Effector CD4-positive, alpha-beta T cell (primary cell): ENCODE results near the gene VASP.
"Not testable (repeated sequence)": the region's sequence is repeated elsewhere in the genome, so short reads cannot be mapped to it uniquely, and the experiment has no call there.

Experiments
- DNase-seq: peaks from one replicate; pipeline ENCODE4 v3.0.0-alpha.2; 2020

Gene VASP

DNA sequence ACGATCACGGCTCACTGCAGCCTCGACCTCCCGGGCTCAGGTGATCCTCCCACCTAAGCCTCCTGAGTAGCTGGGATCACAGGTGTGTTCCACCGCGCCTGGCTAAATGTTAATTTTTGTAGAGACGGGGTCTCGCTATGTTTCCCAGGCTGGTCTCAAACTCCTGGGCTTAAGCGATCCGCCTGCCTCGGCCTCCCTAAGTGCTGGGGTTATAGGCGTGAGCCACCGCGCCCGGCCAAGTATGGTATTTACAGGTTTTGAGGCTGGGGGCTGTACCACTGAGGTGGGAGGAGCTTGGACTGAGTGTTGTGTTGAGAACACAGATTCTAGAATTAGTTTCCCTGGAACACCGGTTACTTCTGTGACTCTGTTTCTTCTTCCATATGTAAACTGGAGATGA, 9.5 kb upstream of the VASP start:
- DNase-seq, result no peak

DNA sequence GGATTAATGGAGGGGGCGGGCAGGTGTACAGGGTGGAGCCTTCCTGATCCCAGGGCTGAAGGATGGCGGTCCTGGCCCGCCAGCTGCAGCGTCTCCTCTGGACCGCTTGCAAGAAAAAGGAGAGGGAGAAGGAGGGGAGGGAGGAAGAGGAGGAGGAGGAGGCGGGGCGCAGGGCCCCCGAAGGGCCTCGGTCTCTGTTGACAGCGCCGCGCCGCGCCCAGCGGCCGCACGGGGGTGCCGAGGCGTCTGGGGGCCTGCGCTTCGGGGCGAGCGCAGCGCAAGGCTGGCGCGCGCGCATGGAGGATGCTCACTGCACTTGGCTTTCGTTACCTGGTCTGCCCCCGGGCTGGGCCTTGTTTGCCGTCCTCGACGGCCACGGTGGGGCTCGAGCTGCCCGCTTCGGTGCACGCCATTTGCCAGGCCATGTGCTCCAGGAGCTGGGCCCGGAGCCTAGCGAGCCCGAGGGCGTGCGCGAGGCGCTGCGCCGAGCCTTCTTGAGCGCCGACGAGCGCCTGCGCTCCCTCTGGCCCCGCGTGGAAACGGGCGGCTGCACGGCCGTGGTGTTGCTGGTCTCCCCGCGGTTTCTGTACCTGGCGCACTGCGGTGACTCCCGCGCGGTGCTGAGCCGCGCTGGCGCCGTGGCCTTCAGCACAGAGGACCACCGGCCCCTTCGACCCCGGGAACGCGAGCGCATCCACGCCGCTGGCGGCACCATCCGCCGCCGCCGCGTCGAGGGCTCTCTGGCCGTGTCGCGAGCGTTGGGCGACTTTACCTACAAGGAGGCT, 8.7 kb upstream of the VASP start, which contains the start of gene PPM1N:
Gene PPM1N, plus strand, starts transcription at position 33 of the 785 bp plus-strand sequence. Its CDS starts 30 bp downstream, at position 63.
- peak; percentile 49 for DNase-seq

DNA sequence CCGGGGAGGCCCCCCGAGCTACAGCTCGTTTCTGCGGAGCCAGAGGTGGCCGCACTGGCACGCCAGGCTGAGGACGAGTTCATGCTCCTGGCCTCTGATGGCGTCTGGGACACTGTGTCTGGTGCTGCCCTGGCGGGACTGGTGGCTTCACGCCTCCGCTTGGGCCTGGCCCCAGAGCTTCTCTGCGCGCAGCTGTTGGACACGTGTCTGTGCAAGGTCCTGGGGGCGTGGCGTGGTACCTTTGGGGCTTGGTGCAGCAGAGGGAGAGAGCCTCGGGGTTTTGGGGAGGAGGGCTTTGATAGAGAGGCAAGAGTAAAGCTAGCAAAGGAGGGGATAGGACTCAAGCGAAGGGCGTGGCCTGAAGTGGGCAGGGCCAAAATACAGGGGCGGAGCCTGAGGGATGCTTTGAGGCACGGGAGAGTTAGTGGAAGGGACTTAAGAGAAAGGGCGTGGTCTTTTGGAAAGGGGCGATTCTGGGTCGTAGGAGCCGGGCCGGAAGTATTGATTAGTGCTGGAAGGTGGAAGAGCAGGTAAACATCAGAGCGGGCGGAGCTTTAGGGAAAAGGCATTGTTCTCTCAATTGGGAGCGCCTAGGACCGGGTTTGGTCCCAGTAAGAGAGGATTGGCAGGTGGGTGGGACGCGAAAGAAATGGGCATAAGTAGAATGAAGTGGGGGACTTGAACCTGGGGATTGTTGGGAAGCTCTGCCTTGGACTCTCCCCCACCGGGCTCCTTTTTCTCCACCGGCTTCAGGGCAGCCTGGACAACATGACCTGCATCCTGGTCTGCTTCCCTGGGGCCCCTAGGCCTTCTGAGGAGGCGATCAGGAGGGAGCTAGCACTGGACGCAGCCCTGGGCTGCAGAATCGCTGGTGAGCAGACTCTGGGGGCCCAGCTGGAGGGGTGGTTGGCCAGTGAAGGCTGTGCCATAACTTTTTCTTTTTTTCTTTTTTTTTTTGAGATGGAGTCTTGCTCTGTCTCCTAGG, 7.8 kb upstream of the VASP start:
- peak; percentile 28 for DNase-seq

DNA sequence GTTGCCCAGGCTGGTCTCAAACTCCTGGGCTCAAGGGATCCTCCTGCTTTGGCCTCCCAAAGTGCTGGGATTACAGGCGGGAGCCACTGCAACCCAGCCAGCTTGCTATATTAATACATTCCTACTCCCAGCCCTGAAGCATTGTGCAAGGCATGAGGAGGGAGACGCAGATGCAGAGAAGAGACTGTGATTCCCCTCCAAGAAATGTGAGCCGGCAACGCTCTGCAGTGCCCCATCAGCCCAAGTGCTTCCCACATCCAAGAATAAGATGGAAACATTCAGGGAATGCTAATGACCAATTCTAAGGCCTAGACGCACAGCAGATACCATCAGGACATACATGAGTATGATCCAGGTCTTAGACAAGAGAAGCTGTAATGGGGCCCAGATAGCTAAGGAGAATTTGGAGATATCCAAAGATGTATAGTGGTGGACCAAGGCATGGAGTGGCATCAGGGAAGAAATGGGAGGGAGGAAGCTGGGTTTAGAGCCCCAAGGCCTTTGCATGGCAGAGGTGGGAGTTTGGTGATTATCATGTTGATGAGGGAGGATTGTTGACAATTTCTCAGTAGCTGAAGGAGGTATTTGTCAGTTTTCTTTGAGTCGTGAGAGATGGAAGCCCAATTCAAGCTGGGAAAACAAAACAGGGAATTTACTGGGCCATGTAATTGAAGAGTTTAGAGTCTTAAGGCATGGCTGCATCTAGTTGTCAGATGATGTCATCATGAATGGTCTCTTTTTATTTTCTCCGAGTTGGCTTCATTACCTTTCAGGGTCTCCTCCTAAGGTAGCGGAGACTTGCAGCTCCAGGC, 6.2 kb upstream of the VASP start:
- no peak for DNase-seq

DNA sequence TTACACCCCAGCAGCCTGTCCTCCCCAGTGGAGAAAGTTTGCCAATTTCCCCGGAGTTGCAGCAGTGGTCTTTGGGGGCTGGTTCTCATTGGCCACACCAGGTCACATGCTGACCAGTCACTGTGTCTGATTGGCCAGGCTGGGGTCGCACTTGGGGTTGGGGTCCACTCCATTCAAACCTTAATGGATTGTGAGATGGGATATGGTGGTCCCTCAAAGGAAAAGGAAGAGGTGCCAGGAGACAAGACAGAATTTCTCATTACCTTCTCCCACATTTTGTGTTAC, 5.6 kb upstream of the VASP start:
- DNase-seq, result no peak

DNA sequence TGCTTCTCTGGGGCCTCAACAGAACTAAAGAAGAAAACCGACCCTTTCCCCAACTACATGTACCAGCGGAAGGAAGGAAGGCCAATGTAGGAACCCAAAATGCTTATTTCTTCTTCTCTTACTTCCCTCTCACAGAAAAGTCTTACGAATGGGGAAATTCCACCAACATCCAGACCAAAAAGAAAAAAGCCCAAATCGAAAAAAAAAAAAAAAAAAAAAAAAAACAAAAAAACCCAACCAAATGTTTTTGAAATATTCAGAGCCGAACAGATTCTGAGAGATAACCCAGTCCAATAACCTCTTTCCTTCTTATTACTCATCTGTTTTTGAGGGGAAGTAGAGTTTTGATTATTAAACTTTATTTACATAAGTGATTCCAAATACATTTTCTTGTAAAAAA, 5.2 kb upstream of the VASP start:
- DNase-seq, result no peak

DNA sequence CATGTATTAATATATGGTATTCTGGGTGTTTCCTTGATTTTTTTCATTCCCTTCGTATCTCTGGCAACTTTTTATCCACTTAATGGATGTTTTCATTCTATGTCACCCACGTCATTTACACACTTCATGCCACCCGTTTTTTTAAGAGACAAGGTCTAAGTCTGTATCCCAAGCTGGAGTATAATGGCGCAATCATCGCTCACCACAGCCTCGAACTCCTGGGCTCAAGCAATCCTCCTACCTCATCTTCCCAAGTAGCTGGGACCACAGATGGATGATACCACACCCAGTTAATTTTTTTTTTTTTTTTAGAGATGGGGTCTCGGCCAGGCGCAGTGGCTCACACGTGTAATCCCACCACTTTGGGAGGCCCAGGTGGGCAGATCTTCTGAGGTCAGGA, 3.4 kb upstream of the VASP start:
- DNase-seq, result no peak

DNA sequence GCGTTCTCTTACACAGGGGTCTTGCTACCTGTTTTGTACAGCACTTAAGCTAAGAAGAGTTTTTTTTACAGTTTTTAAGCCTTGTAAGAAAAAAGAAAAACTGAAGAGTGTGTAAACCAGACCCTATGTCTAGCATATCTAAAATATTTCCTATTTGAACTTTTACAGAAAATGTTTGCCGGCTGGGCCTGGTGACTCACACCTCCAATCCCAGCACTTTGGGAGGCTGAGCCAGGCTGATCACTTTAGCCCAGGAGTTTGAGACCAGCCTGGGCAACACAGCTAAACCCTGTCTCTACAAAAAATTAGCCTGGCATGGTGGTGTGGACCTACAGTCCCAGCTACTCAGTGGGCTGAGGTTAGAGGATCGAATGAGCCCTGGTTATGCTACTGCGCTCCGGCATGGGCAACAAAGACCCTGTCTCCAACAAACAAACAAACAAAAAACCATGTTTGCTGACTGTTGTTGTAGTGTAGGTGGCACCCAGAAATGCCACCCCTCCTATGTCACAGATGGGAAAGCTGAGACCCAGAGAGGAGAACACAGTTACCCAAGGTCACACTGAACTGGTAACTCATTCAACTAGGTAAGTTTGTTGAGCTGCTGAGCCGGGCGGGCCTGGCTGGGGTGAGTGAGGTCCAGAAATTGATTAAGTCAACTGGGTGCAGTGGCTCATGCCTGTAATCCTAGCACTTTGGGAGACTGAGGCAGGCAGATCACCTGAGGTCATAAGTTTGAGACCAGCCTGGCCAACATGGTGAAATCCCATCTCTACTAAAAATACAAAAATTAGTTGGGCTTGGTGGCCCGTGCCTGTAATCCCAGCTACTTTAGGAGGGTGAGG, 1.9 kb upstream of the VASP start:
- no peak for DNase-seq

DNA sequence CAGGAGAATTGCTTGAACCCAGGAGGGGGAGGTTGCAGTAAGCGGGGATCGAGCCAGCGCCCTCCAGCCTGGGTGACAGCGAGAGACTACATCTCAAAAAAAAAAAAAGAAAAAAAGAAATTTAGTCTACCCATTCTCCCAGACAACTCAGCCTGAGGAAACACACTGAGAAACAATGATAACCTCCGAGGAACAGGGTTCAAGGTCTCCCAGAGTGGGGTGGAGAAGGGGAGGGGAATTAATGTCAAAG, 1.4 kb upstream of the VASP start:
- no peak for DNase-seq

DNA sequence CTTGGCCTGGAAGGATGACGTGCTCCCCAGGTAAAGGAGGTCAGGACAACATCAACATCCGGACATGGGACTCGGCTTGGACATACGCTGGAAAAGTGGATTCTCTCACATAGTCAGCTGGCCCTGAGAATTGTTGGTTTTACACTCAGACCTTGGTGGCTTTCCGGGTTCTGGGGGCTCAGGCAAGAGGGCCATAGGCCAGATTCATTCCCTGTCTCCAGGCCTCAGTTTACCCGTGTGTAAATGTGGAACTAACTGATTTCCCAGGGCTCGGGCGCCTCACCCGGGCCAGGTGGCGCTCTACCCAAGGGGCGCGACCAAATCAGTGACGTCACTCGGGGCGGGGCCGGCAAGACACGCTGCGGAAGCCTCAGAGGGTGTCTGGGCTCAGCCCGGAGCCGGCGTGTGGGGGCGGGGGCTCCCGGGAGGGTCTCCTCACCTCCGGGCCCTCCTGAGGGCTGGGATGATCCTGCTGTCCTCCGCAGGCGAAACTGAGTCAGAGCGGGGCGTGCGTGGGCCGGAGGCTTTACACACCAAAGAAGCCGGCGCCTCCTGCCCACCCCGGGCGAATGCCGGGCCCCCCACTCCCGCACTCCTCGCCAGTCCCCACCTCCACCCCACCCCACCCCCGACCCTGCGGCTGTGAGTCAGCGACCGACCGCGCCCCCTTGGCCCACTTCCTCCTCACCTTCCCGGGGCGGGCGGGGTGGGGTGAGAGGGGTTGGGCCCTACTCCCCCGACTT, 862 bp upstream of the VASP start:
- peak; percentile 98 for DNase-seq

DNA sequence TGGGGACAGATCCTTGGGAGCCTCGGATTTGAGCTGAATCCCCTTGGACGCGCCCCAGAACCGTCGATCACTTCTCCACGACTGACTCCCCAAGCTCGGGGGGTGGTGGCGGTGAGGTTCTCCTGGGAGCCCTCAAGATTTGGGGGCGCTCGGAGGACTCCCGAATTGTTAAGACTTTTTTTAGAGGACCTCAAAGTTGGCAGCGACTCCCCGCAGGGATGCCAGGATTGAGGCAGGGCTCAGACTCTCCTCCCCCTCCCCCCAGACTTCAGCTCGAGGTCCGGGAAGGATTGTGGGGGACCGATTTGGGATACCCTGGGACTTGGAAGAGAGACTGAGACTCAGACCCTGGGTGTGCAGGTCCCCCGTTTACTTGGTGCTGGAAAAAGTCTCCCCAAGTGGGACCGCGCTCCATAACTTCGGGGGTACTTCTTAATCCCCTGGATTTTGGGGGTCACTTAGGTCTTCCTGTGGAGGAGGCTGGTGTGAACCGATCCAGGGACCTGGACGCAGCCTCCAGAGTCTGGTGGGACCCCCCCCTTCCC, 665 bp downstream of the VASP start:
- no peak for DNase-seq

DNA sequence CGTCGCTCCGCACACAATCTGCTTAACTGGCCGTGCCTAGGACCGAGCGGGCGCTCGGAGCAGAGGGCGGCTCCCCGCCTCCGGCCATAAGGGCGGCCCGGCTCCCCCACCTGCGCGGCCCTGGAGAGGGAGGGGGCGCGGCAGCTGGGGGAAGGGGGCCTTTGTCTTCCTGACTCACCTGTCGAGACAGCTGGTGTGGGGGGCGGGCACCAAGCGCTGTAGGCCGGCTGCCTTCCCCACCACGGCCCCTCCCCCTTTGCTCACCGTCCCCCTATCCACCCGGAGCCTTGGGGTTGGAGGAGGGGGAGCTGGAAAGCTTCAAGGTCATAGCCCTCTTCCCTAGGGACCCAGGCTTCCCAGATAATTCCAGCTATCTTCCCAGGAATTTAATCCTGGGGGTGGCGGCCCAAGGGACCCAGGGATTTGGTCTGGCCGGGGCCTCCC, 1.2 kb downstream of the VASP start:
- peak; percentile 37 for DNase-seq

DNA sequence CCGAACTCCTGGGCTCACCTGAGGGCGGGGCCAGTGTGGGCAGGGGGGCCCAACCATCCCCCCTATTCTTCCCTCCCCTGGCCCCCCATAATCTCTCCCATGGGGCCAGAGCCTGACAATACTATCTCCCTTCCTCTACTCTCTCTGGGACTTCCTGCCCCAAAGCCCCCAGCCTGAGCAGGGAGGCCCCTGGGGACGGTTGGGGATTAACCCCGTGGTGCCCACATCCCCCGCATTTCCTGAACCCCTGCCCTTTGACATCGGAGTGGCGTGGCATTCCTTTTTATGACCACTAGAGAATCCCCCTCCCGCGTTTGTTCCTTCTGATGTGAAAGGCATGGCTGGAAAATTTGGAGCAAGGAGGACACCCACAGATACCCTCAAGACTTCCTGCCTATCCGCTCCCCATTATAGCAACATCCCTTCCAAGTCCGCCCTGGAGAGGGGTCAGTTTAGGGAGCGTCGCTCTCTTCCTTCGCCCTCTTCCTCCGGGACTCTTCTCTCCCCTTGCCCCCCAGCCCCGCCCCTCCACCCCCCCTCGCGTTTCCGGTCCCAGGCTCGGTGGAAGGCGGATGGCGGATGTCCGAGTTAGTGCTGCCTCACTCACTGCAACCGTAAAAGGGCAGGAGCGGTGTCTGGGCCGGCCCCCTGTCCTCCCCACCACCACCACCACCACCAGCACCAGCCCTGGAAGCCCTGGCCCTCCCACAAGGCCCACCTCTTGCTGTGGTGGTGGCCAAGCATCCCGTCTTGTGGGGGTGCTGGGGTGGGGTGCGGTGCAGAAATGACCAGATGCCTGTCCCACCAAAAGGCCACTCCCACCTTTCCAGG, 1.8 kb downstream of the VASP start:
- no peak for DNase-seq

DNA sequence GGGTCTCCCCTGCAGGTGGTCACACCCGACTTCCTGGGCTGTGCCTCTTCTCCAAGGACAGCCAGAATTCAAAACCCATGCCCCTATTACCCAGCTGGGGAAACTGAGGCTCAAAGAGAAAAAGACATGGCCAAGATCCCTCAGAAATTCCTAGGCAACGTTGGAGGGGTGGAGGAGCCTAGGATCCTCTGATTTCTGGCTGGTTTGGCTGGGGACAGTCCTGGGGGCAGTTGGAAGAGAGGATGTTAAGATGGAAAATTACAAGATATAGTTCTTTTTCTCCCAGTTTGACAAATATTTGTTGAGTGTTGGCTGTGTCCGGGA, 2.4 kb downstream of the VASP start:
- DNase-seq, result no peak

DNA sequence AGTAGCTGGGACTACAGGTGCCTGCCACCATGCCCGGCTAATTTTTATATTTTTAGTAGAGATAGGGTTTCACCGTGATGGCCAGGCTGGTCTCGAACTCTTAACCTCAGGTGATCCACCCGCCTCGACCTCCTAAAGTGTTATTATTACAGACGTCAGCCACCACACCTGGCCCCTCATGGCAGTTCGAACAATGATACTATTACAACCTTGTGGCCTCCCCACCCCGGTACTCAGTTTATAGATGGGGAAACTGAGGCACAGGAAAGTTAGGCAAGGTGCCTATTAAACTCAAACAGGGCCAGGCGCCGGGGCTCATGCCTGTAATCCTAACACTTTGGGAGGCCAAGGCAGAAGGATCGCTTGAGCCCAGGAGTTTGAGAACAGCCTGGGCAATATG, 3.1 kb downstream of the VASP start:
- DNase-seq, result not testable (repeated sequence)

DNA sequence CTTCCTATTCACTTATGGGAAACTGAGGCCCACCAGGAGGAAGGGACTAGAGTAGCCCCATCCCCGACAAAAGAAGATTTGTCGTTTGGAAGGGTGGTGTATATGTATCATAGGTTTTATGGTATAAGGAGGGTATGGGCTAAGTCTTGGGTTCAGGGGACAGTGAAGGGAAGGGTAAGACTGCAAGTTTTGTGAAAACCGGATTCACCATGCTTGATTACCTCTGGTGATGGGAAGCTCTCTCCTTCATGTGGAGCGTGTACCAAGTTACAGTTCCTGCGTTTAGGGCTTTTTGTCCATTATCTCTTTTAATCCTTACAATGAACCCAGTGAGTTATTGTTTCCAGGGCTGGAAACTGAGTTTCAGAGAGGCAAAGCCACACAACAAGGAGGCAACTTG, 3.8 kb downstream of the VASP start:
- DNase-seq, result no peak

DNA sequence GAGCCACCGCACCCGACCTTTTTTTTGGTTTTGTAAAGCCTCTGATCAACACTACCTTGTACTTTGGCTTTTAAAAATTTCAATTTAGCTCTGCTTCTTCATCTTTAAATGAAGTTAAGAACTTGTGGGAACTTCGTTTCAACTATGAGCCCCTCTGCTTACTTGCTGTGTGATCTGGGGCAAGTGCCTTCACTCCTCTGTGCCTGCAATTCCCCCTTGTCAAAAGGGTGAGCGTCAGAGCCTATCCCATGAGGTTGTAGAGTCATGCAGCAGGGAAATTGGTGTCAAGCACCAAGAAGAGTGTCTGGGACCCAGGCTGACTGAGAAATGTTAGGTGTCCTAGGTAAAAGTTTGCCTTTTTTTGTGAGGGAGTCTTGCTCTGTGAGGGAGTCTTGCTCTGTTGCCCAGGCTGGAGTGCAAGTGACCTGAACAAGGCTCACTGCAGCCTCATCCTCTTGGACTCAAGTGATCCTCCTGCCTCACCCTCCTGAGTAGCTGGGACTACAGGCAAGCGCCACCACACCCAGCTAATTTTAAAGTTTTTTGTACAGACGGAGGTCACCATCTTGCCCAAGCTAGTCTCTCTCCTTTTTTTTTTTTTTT, 5.7 kb downstream of the VASP start:
- no peak for DNase-seq

DNA sequence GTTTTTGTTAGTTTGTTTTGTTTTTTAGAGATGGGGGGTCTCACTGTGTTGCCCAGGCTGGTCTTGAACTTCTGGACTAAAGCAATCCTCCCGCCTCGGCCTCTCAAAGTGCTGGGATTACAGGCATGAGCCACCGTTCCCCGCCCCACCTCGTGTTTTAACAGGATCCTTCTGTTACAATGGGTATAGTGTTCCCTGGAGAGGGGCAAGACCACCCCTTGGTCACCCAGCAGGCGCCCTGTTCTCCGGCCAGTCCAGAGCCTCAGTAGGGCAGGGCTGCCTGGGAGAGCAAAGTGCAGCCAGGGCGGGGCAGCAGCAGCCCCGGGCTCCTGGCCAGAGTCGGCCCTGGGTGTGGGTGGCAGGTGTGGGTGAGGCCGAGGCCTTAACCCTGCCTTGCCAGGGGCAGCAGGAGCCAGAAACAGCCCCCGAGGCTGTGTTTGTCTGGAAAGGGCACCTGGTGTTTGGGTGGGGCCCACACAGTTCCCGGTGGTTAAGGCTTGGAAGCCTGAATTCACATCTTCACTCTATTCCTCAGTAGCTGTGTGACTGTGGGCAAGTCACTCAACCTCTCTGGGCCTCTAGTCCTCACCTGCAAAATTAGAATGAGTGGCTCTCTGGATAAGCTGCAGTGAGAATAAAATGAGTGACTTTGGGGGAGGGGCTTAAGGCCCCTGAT, 7.2 kb downstream of the VASP start:
- DNase-seq, result no peak

DNA sequence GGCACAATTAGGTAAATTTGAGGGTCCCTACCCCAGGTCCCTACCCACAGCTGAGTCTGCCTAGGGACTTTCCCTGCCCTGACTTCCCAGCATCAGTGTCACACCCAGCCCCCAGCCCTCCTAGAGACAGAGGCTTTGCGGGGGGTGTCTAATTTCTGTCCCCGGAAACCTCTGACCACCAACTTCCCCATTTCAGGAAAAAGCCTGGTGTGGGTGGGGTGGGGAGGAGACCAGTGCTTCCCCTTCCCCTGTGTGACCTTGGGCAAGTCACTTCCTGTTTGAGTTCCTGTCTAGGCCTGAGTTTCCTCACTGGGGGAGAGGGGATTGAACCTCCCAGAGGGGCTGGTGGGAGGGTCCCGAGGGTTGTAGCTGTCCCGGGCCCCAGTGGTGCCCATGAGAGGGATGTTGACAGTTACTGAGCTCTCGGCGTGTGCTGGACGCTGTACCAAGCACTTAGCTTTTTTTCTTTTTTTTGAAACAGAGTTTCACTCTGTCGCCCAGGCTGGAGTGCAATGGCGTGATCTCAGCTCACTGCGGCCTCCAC, 7.9 kb downstream of the VASP start:
- no peak for DNase-seq
